Stomach (tissue), 4 donors: ENCODE measurements around the gene MMD.

Experiments
- EP300 ChIP-seq: sonication (generic); formaldehyde crosslinking; IDR thresholded peaks from one replicate; pipeline ENCODE4 v1.6.1; 2017; ENCODE audit warnings: antibody characterized with exemption
- POLR2A ChIP-seq, 4 donors: fragments of 450-650 bp; IDR thresholded peaks; one replicate each; pipeline ENCODE4 v1.6.1; 2016; ENCODE audit warnings: antibody characterized with exemption in 4 of 4, control low read depth in 2 of 4, mild to moderate bottlenecking in 1 of 4, moderate library complexity in 1 of 4
- POLR2AphosphoS5 ChIP-seq, 3 donors: sonication (generic); formaldehyde crosslinking; IDR thresholded peaks; one replicate each; pipeline ENCODE4 v1.6.1; 2016; ENCODE audit warnings: antibody characterized with exemption in 3 of 3
- TF ChIP-seq, protein P1 (sequence below), 7 experiments: fragments of 450-650 bp in 4 of 7; fragments of 200-600 bp in 3 of 7; sonication (generic) in 3 of 7; IDR thresholded peaks; one replicate each; pipeline ENCODE4 v1.5.1; 2016 to 2019; ENCODE audit warnings: antibody characterized with exemption in 7 of 7, control low read depth in 2 of 7, mild to moderate bottlenecking in 1 of 7

DNA sequence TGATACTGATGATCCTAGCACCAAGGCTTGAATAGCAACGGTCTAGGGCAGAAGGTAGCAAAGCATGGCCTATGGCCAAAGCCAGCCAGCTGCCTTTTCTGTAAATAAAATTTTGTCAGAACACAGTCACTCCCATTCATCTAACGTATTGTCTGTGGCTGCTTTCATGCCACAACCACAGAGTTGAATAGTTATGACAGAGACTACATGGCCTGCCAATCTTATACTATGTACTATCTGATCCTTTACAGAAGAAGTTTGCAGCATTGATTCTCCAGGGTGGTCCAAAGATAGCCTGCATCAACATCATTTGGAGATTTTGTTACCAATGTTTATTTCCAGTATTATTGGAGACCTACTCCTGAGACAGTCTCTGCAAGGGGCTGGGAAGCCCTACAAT lies 19.9 kb upstream of the MMD start:
- TF ChIP-seq, protein P1, sequence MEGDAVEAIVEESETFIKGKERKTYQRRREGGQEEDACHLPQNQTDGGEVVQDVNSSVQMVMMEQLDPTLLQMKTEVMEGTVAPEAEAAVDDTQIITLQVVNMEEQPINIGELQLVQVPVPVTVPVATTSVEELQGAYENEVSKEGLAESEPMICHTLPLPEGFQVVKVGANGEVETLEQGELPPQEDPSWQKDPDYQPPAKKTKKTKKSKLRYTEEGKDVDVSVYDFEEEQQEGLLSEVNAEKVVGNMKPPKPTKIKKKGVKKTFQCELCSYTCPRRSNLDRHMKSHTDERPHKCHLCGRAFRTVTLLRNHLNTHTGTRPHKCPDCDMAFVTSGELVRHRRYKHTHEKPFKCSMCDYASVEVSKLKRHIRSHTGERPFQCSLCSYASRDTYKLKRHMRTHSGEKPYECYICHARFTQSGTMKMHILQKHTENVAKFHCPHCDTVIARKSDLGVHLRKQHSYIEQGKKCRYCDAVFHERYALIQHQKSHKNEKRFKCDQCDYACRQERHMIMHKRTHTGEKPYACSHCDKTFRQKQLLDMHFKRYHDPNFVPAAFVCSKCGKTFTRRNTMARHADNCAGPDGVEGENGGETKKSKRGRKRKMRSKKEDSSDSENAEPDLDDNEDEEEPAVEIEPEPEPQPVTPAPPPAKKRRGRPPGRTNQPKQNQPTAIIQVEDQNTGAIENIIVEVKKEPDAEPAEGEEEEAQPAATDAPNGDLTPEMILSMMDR (IDR thresholded peaks at IDR 0.05): no peak
- no peak for TF ChIP-seq EP300
- no peak for TF ChIP-seq POLR2A (IDR thresholded peaks at IDR 0.05)
- TF ChIP-seq POLR2AphosphoS5 (IDR thresholded peaks at IDR 0.05): no peak
